ENCODE data around the gene TRAK2.
"Not testable (repeated sequence)": the region's sequence is repeated elsewhere in the genome, so short reads cannot be mapped to it uniquely, and the experiment has no call there.

The TRAK2 gene

DNA sequence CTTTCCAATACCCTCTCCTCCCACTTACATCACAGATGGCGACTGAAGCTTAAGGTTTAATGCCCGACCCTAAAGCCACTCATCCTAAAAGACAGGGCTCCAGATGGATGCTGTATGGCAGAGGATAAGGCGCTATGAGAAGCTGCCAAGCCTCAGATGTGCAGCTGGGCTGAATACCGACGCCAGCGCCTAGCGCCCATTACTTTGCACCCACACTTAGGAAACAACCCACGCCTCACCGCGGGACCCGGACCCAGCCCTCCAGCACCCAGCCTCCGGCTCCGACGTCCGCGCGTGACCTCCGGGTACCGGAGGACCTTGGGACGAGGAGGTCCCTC is 335 bp downstream of the TRAK2 start:
- no peak for DNase-seq

DNA sequence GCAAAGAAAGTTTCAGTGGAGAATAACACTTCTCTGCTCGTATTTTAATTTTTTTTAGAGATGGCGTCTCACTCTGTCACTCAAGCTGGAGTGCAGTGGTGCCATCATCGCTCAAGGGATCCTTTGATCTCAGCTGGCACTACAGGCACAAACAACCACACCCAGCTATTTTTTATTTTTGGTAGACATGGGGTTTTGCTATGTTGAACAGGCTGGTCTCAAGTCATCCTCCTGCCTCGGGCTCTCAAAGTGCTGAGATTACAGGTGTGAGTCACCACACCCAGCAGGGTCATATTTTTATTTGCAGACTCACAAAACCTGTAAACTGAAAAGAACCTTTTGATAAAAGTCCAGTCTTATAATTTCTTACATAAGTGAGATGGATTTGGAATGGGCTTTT is 2.6 kb downstream of the TRAK2 start:
- DNase-seq = no peak

DNA sequence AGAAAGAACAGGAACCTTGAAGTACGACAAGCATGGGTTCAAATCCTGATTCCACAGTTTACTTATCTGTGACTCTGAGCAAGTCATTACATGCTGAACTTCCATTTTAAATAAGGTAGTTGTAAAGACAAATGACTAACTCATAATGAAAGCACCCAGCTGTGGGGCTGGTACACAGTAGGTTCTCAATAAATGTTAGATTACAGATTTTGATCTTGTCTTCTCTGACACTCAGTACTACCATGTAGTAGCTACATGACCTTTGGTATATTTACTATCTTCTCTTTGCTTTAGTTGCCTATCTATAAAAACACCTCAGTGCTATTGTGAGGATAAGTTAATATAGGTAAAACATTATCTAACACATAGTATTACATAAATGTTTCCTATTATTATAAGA is 3.2 kb downstream of the TRAK2 start:
- DNase-seq = no peak

DNA sequence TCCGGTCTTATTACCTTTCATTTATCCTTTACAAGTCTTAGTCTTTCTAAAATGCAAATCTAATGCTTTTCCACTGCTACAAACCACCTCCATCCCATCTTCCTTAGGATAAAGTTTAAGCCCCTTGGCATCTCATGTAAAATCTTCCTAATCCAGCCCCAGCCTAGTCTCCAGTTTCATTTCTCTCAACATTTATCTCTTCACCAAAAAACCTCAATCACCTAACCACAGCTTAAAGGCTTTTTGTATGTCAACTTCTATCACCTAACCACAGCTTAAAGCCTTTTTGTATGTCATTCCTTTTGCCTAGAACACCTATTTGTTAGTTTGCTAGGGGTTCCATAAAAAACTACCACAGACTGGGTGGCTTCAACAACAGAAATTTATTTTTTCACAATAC is 4.2 kb downstream of the TRAK2 start:
- peak; percentile 70 for DNase-seq

DNA sequence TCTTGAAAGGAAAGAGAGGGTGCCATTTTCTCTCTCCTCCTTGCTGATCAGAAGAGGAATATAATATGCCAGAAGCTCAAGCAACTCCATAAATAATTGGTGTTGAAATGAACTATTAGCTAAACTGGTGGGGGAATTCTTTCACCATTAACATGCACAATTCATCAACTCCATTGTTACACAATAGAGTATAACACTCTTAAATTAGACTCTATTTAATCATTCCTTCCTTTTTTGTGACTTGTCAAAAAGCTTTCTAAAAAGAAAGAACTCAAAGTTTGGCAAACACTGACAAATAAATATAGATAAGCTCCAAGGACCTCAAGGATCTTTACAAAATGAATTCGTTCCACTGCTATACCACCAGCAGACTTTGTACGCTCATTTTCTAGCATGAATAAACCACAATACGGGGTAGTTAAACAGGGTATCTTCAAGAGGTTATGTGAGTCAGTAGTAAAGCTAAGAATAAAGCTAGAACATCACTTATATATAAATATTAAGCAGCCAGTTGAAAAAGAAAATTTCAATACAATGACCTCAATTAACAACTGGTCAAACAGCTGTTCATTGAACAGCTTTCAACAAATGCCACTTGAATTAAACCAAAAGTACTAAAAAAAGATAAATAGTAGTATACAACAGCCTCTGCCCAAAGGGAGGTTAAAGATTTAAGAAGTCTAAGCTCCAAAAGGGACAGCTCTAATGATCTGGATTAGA is 6.4 kb downstream of the TRAK2 start:
- DNase-seq = no peak

DNA sequence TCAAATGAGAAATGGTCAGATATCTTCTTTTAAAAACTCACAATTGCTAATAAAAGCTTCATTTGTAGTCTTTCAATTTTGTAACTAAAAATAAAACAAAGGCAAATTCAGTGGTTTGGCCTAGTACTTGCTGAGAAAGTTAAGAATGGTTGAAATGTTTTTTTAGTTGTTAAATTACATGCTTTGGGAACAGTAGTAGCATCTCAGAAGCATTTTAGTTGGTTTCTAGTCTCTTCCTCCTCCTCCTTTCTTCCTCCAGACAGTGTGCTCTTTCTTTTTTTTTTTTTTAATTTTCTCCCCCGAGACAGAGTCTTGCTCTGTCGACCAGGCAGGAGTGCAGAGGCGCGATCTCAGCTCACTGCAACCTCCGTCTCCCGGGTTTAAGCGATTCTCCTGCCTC is 9.8 kb downstream of the TRAK2 start:
- DNase-seq = no peak

DNA sequence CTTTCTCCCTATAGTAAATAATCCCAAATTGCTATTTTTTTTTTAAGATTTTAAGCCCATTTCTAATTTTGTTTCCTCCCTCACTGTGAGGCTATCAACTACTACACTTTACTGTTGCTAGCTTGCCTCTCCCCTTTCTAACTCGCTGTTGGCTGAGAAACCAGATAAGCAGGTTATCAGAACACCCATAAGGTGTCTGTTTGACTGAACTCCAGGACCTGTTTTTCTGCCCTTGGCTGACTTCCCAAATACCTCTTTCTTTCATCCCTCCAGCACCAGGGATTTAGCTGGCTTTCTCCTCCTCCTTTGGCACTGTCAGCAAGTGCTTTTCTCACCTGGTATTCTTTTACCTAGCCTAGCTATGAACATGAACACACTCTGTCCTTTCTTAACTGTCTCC is 11.1 kb downstream of the TRAK2 start:
- peak; percentile 85 for DNase-seq

DNA sequence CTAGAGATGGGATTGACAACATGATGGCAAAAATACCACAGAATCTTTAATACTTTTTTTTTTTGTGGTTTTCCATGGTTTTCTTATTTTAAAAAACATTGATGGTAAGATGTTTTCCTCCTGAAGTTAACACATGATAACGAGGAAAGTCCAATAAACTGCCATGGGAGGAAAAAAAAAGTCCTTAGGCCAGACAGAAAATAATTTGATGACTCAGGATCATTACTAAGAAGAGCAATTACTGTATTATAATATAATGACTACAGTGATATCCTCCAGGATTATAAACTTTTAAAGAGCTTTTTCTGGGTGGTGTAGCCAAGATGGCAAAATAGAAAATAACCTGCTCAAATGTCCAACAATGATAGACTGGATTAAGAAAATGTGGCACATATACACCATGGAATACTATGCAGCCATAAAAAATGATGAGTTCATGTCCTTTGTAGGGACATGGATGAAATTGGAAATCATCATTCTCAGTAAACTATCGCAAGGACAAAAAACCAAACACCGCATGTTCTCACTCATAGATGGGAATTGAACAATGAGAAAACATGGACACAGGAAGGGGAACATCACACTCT is 11.8 kb downstream of the TRAK2 start:
- DNase-seq = not testable (repeated sequence)

DNA sequence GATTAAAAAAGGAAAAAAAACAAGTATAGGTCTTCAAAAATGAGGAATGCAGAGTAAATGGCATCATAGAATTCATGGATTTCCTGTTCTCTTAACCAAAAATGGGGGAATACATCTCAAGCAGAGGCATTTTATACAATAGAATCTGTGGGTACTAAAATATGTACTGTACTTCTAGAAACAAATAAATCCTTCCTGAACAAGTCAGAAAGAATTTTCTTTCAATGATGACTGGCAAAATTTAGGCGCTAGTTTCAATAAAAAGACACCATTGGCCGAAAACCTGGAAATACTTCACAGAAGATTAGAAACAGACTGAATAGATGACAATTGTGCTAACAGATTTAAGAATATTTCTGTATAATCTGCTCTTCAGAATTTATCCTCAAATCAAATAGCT is 15.1 kb downstream of the TRAK2 start:
- no peak for DNase-seq

DNA sequence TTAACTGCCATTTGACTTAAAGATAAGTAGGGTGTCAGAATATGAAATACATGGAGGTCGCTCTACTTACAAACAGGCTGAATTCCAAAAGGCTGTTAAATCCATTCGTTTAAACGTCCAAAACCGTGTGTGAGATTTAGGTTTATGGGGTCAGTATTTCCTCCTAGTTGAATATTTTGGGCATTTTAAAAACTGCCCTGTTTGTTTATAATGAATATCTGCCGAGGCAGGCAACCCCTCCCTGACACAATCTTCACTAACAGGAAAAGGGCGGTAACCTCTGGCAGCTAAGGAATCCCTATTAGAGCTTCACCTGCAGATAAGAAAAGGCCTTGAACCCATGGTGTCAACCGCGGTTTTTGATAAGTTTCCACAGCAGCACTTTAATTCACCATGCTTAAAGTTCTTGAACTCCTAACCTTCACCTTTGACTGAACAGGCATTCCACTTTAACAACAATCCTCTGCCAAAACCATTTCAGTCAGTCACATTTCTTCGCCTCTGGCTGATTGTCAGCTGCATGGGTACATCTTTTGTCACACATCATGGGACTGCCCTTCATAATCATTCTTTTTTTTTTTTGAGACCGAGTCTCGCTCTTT is 17.8 kb downstream of the TRAK2 start:
- DNase-seq = peak; percentile 63

DNA sequence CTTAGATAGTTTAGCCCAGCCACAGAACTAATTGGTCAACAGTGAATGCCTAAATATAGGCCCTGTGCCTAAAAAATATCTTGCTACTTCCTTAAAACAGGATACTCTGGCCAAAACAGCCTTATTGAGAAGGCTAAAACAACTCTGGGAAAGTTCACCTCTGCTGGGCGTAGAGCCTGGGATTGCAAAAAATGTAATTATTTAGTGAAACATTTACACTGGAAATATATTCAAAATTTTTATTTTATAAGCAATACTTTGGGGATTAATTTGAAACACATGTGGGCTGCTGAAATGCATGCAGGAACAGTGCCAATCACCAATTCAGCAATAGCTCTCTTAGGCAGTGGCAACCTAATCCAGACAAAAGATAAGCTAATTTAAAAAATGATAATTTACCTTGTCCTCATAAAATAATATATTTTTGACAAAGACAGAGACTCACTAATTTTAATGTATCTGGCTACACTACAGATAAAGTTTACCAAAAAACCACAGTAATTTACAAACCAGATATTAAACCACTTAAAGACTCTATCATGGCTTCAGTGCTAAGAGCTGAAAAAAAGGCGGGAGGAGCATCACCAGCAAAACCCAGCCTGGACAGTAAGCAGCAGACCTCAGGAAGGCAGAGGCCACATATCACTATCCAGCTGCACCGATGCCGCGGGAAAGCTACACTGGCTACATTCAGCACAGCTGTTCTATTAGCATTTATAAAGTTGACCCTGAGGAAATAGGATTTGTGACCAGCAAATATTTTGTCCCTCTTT is 18.5 kb downstream of the TRAK2 start:
- peak; percentile 62 for DNase-seq

DNA sequence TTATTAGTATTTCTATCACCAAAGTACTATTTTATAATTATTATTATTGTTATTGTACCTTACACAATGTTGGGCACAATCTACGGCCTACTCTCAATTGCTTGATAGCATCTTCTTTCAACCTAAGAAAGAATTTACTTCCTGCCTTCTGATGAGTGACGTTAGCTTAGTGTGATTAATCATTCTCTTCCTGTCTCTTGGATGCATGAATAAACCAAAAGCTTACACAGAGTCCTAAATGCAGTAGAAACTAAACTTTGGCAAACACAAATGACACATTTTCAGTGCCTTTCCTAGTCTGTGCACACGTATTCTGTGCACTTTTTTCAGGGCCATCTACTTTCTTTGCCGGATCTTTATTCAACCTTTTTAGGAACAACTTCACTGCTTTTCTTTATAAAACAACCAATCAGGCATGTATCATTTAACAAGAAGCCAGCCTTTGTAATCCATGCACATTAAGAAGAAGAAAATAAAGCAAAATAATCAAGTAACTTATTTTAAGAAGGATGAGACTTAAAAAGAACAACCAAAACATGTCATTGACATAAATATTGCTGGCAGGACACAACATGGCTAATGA is 19.1 kb downstream of the TRAK2 start:
- no peak for DNase-seq

DNA sequence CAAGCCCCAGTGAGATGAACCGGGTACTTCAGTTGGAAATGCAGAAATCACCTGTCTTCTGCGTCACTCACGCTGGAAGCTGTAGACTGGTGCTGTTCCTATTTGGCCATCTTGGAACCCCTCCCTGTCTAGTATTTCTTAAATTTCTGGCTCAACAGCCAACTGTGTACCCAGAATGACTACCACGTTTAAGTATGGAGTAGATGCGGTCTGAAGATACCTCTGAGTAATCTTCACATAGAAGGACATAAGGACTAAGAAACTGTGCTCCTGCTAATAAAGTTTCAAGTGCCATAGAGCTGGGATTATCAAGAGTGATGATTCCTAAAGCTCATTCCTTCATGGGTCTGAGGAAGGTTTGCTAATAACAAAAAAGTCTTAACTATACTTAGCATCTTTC is 20.4 kb downstream of the TRAK2 start:
- no peak for DNase-seq

DNA sequence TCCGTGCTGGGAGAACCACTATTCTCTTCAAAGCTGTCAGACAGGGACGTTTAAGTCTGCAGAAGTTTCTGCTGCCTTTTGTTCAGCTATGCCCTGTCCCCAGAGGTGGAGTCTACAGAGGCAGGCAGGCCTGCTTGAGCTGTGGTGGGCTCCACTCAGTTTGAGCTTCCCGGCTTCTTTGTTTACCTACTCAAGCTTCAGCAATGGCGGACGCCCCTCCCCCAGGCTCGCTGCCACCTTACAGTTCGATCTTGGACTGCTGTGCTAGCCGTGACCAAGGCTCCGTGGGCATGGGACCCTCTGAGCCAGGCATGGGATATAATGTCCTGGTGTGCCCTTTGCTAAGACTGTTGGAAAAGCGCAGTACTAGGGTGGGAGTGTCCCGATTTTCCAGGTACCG is 20.9 kb downstream of the TRAK2 start:
- DNase-seq = not testable (repeated sequence)

DNA sequence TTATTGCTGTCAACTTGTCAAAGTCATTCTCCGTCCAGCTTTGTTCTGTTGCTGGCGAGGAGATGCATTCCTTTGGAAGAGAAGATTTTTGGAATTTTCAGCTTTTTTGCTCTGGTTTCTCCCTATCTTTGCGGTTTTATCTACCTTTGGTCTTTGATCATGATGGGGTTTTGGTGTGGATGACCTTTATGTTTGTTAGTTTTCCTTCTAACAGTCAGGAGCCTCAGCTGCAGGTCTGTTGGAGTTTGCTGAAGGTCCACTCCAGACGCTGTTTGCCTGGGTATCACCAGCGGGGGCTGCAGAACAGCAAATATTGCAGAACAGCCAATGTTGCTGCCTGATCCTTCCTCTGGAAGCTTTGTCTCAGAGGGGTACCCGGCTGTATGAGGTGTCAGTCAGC is 21.4 kb downstream of the TRAK2 start:
- DNase-seq = not testable (repeated sequence)

DNA sequence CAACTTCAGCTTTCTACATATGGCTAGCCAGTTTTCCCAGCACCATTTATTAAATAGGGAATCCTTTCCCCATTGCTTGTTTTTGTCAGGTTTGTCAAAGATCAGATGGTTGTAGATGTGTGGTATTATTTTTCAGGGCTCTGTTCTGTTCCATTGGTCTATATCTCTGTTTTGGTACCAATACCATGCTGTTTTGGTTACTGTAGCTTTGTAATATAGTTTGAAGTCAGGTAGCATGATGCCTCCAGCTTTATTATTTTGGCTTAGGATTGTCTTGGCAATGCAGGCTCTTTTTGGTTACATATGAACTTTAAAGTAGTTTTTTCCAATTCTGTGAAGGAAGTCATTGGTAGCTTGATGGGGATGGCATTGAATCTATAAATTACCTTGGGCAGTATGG is 22.9 kb downstream of the TRAK2 start:
- not testable (repeated sequence) for DNase-seq

DNA sequence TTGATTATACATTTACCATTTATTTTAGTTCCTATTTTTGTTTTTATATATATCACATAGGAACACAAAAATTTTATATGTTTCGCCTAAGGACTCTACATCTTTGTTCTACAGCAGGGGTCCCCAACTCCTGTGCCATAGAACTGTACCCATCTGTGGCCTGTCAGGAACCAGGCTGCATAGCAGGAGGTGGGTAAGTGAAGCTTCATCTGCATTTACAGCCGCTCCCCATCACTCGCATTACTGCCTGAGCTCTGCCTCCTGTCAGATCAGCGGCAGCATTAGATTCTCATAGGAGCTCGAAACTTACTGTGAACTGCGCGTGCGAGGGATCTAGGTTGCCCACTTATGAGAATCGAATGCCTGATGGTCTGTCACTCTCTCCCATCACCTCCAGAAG is 25.3 kb downstream of the TRAK2 start:
- DNase-seq = no peak

DNA sequence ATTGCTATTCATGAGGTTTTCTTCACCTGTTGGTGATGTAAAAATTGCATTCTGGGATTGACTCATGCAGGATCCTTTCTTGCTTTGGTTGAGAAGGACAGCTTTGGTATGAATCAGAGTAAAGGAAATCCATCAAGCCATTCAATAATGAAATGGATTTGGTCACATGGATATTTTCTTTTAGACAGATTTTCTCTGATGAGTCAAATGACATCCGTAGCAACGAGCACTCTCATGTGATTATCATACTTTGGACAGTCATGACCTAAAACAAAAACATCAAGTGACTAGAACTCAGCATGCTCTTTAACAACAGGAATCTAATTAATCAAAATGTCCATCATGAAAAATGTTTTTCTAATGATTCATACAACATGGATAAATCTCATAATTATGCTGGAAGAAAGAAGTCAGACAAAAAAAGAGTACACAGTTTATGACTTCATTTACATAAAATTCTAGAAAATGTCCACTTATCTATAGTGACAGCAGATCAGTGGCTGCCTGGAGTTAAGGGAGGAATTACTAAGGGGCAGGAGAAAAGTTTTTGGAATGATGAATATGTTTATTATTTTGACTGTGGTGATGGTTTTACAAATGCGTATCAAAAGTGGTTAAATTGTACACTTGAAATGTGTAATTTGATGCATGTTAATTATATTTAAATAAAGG is 30.7 kb downstream of the TRAK2 start:
- no peak for DNase-seq

DNA sequence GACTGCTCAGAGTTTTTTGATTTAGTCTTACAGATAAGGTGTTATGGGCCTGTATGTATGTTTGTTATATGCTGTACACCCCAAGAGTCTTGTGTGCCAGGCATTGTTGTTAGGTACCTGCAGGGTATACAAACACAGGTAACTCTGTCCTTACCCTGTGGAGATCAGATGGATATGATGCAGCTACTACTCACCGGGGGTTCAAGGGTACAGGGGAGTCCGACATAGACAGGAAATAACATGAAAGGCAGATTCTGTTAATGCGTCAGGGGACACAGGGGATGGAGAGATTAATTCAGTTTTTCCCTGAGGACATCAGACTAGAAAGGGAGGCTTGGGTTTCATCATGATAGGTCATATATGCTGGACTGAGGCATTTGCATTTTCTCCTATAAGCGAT is 31.3 kb downstream of the TRAK2 start:
- DNase-seq = no peak

DNA sequence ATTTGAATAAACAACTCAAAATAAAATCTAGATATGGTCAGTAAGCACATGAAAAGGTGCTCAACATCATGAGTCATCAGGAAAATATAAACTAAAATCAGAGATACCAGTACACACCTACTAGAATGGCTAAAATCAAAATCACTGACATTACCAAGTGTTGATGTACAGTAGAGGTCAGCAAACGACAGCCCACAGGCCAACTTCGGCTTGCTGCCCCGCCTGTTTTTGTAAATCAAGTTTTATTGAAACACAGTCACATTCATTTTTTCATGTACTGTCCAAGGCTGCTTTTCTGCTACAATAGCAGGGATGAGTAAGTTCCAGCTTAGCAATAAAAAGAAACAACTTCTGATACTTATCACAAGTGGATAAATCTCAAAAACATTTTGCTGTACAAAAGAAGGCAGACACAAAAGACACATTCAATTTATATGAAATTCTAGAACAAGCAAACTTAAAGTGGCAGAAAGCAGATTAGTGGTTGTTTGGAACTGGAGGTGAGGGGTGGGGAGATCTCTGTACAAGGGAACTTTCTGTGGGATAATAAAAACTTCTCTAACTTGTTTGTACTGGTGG is 32.1 kb downstream of the TRAK2 start:
- peak; percentile 23 for DNase-seq

DNA sequence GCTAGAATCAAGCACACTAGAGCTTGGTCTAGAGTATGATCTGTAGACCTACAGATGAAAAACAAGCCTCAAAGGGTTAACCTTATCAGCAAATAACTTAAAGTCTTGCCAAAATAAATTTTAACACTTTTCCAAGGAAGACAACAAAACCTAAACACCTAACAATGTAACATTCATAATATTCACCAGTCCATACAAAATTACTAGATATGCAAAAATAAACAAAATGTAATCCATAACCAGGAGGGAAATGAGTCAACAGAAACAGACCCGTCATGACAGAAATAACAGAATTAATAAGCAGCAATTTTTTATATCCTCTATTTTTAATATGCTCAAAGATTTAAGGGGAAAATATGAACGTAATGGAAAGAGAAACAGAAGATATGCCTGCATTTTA is 36.1 kb downstream of the TRAK2 start:
- no peak for DNase-seq
